Measurements from ENCODE around the gene COL4A1.

Gene COL4A1

DNA sequence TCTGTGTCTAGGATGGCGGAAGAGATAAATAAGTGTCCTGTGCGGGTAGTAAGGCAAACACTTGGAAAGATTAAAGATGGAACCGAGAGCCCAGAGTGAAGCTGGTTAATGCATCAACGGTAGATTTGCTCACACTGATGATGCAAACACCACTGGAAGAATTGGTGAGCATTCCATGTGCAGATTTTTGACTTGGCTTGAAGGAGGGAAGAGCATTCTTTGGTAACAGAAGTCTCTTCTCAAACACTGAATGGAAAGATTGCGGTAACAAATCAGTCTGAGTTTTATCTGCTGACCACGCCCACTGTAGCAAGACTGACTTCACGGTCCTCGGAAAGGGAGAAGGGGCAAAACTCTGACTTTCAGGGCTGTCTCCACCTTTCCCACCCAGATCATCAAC lies 112.5 kb downstream of the COL4A1 start:
- TF ChIP-seq, protein P1, sequence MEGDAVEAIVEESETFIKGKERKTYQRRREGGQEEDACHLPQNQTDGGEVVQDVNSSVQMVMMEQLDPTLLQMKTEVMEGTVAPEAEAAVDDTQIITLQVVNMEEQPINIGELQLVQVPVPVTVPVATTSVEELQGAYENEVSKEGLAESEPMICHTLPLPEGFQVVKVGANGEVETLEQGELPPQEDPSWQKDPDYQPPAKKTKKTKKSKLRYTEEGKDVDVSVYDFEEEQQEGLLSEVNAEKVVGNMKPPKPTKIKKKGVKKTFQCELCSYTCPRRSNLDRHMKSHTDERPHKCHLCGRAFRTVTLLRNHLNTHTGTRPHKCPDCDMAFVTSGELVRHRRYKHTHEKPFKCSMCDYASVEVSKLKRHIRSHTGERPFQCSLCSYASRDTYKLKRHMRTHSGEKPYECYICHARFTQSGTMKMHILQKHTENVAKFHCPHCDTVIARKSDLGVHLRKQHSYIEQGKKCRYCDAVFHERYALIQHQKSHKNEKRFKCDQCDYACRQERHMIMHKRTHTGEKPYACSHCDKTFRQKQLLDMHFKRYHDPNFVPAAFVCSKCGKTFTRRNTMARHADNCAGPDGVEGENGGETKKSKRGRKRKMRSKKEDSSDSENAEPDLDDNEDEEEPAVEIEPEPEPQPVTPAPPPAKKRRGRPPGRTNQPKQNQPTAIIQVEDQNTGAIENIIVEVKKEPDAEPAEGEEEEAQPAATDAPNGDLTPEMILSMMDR (conservative IDR thresholded peaks at IDR 0.05; ENCODE audit: low read length) = no peak
- no peak for TF ChIP-seq EZH2phosphoT487 (IDR thresholded peaks at IDR 0.05; ENCODE audit: borderline replicate concordance)
- Histone ChIP-seq H3K9me2 (replicated peaks; ENCODE audit: low read depth, low read length) (no peaks in the 10 kb centered on the region), H4K20me1 (ENCODE audit: insufficient read depth, low read length, poor library complexity, severe bottlenecking) (no peaks in the 10 kb centered on the region), H3F3A (ENCODE audit: low read depth) (no peaks in the 10 kb centered on the region), H3K4me3 (ENCODE audit: low read length, poor library complexity, severe bottlenecking) (no peak overlapping the region), H3K9ac (ENCODE audit: low read depth, low read length, poor library complexity, severe bottlenecking) (no peak overlapping the region), H3K79me2 (ENCODE audit: insufficient read depth, low read length) (no peaks in the 10 kb centered on the region), H3K27me3 (ENCODE audit: insufficient read depth, low read length, poor library complexity, severe bottlenecking) (no peaks in the 10 kb centered on the region), H3K36me3 (ENCODE audit: insufficient read depth, low read length) (no peaks in the 10 kb centered on the region), H2AFZ (ENCODE audit: low read length) (no peak overlapping the region), H3K4me2 (ENCODE audit: low read depth, low read length, poor library complexity, severe bottlenecking) (no peak overlapping the region), H3K9me3 (ENCODE audit: insufficient read depth, low read depth, low read length) (no peaks in the 10 kb centered on the region), H3K4me1 (ENCODE audit: insufficient read depth, low read length, poor library complexity, severe bottlenecking) (no peaks in the 10 kb centered on the region)

DNA sequence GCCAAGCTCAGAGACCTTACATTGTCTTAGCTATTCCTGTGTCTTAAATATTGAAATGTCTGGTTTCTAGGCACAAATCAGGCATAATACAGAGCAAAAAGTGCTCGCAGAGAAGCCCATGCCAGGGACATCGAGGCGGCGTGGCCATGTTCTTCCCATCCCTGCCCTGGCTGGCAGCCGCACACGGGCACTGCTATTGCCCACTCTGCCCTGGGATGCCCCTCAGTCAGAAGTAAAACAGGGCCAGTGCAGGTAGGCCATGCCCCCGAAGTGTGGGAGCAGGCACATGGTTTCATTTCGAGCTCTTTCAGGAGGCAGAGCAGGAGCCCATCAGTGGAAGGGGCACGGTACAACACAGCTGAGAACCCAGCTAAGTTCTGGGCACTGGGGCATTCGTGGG lies 113.5 kb downstream of the COL4A1 start:
- Histone ChIP-seq H3K4me1 (ENCODE audit: insufficient read depth, low read length, poor library complexity, severe bottlenecking) (no peaks in the 10 kb centered on the region), H3K4me2 (ENCODE audit: low read depth, low read length, poor library complexity, severe bottlenecking) (no peak overlapping the region), H3K4me3 (ENCODE audit: low read length, poor library complexity, severe bottlenecking) (no peak overlapping the region), H4K20me1 (ENCODE audit: insufficient read depth, low read length, poor library complexity, severe bottlenecking) (no peaks in the 10 kb centered on the region), H3K9me3 (ENCODE audit: insufficient read depth, low read depth, low read length) (no peaks in the 10 kb centered on the region), H3K9me2 (replicated peaks; ENCODE audit: low read depth, low read length) (no peaks in the 10 kb centered on the region), H3K9ac (ENCODE audit: low read depth, low read length, poor library complexity, severe bottlenecking) (no peak overlapping the region), H3K36me3 (ENCODE audit: insufficient read depth, low read length) (no peaks in the 10 kb centered on the region), H3K27me3 (ENCODE audit: insufficient read depth, low read length, poor library complexity, severe bottlenecking) (no peaks in the 10 kb centered on the region), H3F3A (ENCODE audit: low read depth) (no peaks in the 10 kb centered on the region), H2AFZ (ENCODE audit: low read length) (no peak overlapping the region), H3K79me2 (ENCODE audit: insufficient read depth, low read length) (no peaks in the 10 kb centered on the region)
- TF ChIP-seq EZH2phosphoT487 (IDR thresholded peaks at IDR 0.05; ENCODE audit: borderline replicate concordance) = no peak
- TF ChIP-seq, protein P1 (conservative IDR thresholded peaks at IDR 0.05; ENCODE audit: low read length) = no peak

DNA sequence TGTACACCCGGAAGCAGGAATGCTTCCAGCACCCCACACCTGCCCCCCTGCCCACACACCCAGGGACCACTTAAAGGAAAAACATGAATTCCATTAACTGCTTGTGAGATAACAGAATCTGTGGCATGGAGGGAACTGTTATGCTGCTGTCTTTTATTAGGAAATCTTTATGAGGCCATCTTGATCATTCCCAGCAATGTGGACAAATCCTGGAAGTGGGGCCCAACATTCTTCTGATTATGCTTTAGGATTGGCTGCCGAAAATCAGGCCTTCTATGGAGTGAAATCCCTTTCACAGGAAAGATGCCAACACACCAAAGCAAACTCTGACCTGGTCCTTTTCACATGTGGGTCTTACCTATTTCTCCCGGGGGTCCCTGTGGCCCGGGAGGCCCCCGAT lies 114.5 kb downstream of the COL4A1 start:
- TF ChIP-seq EZH2phosphoT487 (IDR thresholded peaks at IDR 0.05; ENCODE audit: borderline replicate concordance) = no peak
- TF ChIP-seq, protein P1 (conservative IDR thresholded peaks at IDR 0.05; ENCODE audit: low read length) = no peak
- no peak overlapping the region for H3K9ac ChIP-seq (ENCODE audit: low read depth, low read length, poor library complexity, severe bottlenecking)

More for the DNA sequence above, 114.5 kb downstream of the COL4A1 start:
- no peak overlapping the region for H3K4me2 ChIP-seq (ENCODE audit: low read depth, low read length, poor library complexity, severe bottlenecking)
- H2AFZ ChIP-seq (ENCODE audit: low read length) = no peak overlapping the region
- no peaks in the 10 kb centered on the region for H4K20me1 ChIP-seq (ENCODE audit: insufficient read depth, low read length, poor library complexity, severe bottlenecking)
- H3K9me2 ChIP-seq (replicated peaks; ENCODE audit: low read depth, low read length) = no peaks in the 10 kb centered on the region
- H3K9me3 ChIP-seq (ENCODE audit: insufficient read depth, low read depth, low read length) = no peaks in the 10 kb centered on the region
- no peaks in the 10 kb centered on the region for H3K36me3 ChIP-seq (ENCODE audit: insufficient read depth, low read length)
- no peaks in the 10 kb centered on the region for H3K4me1 ChIP-seq (ENCODE audit: insufficient read depth, low read length, poor library complexity, severe bottlenecking)
- no peaks in the 10 kb centered on the region for H3K27me3 ChIP-seq (ENCODE audit: insufficient read depth, low read length, poor library complexity, severe bottlenecking)
- H3K79me2 ChIP-seq (ENCODE audit: insufficient read depth, low read length) = no peaks in the 10 kb centered on the region
- H3K4me3 ChIP-seq (ENCODE audit: low read length, poor library complexity, severe bottlenecking) = no peak overlapping the region
- no peaks in the 10 kb centered on the region for H3F3A ChIP-seq (ENCODE audit: low read depth)

Data from Loucy (cell line).